ENCODE measurements around the gene PPP1R2. TPM values are rescaled to one million over a fixed set of nuclear protein-coding genes. Genes with fewer than 3 reads are reported as not detected.

PPP1R2 gene
- total and polyA plus RNA-seq, 2 donors (not counting 3 experiments of a cell fraction or from before 2014, with no cell fraction given) = 19.9 to 37.3 TPM

GRCh38 chr3:195526492-195526891 is 16.6 kb downstream of the PPP1R2 start:
- dilution Hi-C loops (cut with MboI; ENCODE audit: extremely low pct_ligation_motif_present, low sequenced_read_pairs) (no loop called here), intact Hi-C loops (cut with micrococcal nuclease) (loop anchor here (10.0 kb wide), 1 partner anchor 82 kb away; the partner anchor contains the start of gene ACAP2)
- ChIA-PET CTCF (interaction anchor here (1.0 to 7.0 kb wide), 2 partner anchors 16 to 256 kb away, joined by 3 to 195 read pairs; partner anchors contain the start of gene XXYLT1), POLR2A (interaction anchor here (0.9 kb wide), 1 partner anchor 16 kb away, joined by 3 read pairs; no protein-coding TSS in a partner anchor)
- Histone ChIP-seq H4K20me1 (replicated peaks; ENCODE audit: control insufficient read depth, extremely low read depth, insufficient read depth, low read length) (no peaks in the 10 kb centered on the region), H3K4me2 (ENCODE audit: insufficient read depth, low read length) (no peak overlapping the region), H3K4me1 (ENCODE audit: control insufficient read depth, extremely low read depth, insufficient read depth, low read length) (no peaks in the 10 kb centered on the region), H2AFZ (ENCODE audit: low read depth, low read length) (no peak overlapping the region), H3K9me3 (replicated peaks; ENCODE audit: control insufficient read depth, insufficient read depth, low read length) (no peaks in the 10 kb centered on the region), H3K27ac (ENCODE audit: insufficient read depth, low read depth, low read length) (no peak overlapping the region), H3K36me3 (ENCODE audit: control insufficient read depth in 2 of 2, extremely low read depth in 1 of 2, insufficient read depth in 2 of 2, low read length in 2 of 2) (peaks cover 5% of the 10 kb centered on the region in 2 experiments), H3K79me2 (ENCODE audit: control insufficient read depth, insufficient read depth, low read length) (peaks cover under 1% of the 10 kb centered on the region), H3K4me3 (replicated peaks in 1 of 3; ENCODE audit: insufficient read depth in 1 of 3, low read depth in 1 of 3, low read length in 3 of 3) (no peak overlapping the region), H3K27me3 (ENCODE audit: control insufficient read depth in 2 of 2, insufficient read depth in 2 of 2, low read length in 2 of 2) (no peaks in the 10 kb centered on the region), H3K9me1 (replicated peaks; ENCODE audit: control insufficient read depth, extremely low read depth, insufficient read depth, low read length) (no peaks in the 10 kb centered on the region), H3K9ac (replicated peaks; ENCODE audit: extremely low read depth, insufficient read depth, low read length) (no peak overlapping the region)
- FAIRE-seq = no peak
- TF ChIP-seq EZH2 (IDR thresholded peaks at IDR 0.05; ENCODE audit: borderline replicate concordance, low read depth, low read length, severe bottlenecking) (no peak), POLR2A (IDR thresholded peaks at IDR 0.05; ENCODE audit: low read depth, low read length) (no peak), GATA2 (IDR thresholded peaks at IDR 0.05; ENCODE audit: insufficient read depth, insufficient read length, low read depth, low read length) (no peak), JUN (IDR thresholded peaks at IDR 0.05; ENCODE audit: borderline replicate concordance, insufficient read depth, insufficient read length, low read depth) (no peak), MYC (IDR thresholded peaks at IDR 0.05; ENCODE audit: low read depth, low read length) (no peak), FOS (IDR thresholded peaks at IDR 0.05; ENCODE audit: borderline replicate concordance, insufficient read depth, low read length) (no peak), CTCF (IDR thresholded peaks at IDR 0.05; ENCODE audit: extremely low read depth in 1 of 2, insufficient read depth in 1 of 2, low read depth in 1 of 2, low read length in 2 of 2) (no peak), POLR2AphosphoS5 (IDR thresholded peaks at IDR 0.05; ENCODE audit: insufficient read depth, low read depth, low read length) (no peak)
- TF ChIP-seq, protein P1, sequence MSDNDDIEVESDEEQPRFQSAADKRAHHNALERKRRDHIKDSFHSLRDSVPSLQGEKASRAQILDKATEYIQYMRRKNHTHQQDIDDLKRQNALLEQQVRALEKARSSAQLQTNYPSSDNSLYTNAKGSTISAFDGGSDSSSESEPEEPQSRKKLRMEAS (IDR thresholded peaks at IDR 0.05; ENCODE audit: insufficient read depth, insufficient read length) = no peak
- BruUV-seq (replicated peaks) = no TSS peak
- no peak for DNase-seq (ENCODE audit: low read depth, low spot score)
